Mesenteric fat pad (tissue), 1 donor: Measurements from ENCODE around the gene ROR2. TPM values are rescaled to one million over a fixed set of nuclear protein-coding genes. Genes with fewer than 3 reads are reported as not detected.
"Not testable (repeated sequence)": the region's sequence is repeated elsewhere in the genome, so short reads cannot be mapped to it uniquely, and the experiment has no call there.

Experiments
- DNase-seq: peaks from one replicate; pipeline ENCODE4 v3.0.0-alpha.2; 2020; ENCODE audit warnings: low spot score
- total RNA-seq: library from RNA; stranded (reverse); fragmentation: NEBNext Ultra II Directional; extraction: Animal tissue kit (Norgen Biotek cat#: 25700); gene quantifications from one replicate; pipeline ENCODE4 v1.2.1, GENCODE V29; 2021
- donor health status: DM: yes; HTN: yes; CAD: no.

The ROR2 gene
- total RNA-seq, 1 donor from 2014 or later: 9.5 TPM

DNA sequence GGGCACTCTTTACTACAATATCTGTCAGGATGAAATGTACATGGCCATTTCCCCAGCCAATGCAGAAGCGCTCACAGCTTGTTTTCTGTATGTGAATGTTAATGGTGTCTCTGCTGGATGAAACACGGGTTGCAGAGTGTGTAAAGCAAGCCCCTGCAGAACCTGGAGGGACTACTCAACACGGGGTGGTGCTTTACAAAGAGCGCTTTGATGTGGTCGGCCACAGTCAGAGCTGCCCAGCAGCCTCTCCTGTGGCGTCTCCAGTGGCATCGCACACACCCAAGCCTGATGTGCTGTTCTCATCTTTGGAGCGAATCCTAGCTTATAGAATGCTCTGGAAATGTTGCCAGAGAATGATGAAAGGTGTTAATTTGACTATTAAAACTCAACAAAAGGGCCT, 363.7 kb downstream of the ROR2 start:
- DNase-seq: no peak

DNA sequence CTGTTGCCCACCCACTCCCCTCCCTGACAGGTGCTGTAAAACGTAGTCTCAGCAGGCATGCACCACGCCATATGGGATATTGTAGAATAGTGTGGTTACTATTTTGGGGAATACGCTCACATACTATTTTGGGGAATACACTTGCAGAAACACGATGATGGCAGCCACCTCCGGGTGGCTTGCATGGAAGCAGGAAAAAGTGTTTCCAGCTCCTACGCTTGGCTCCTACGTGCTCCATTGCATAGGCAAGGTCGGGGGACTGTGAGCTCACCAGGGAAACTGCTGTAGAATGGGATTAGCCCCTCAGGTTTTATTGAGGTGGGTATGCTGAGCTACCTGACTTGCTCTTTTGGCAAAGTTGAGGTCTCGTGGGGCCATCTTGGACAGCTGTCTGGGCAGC, 366.1 kb downstream of the ROR2 start:
- DNase-seq: no peak

DNA sequence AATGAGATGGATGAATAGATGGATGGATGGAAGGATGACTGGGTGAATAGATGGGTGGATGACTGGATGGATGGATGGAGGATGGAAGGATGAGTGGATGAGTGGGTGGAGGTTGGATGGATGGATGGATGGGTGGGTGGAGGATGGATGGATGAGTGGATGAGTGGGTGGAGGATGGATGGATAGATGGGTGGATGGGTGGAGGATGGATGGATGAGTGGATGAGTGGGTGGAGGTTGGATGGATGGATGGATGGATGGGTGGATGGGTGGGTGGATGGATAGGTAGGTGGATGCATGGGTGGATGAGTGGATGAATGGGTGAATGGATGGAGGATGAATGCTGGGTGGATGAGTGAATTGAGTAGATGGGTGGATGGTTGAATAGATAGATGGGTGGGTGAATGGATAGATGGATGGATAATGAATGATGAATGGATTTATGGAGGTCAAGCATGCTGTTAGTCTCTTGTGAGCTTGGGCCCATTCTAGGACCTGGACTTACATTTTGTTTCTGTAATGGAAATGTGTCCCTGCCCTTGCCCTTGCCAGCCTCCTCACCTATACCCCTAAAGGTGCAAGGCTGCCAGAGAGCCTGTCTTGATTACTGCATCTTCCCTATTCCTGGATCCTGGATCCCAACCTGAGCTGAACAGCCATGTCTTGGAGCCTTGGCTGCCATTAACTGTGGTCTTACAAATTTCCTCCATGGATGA, 366.7 kb downstream of the ROR2 start:
- DNase-seq: no peak

DNA sequence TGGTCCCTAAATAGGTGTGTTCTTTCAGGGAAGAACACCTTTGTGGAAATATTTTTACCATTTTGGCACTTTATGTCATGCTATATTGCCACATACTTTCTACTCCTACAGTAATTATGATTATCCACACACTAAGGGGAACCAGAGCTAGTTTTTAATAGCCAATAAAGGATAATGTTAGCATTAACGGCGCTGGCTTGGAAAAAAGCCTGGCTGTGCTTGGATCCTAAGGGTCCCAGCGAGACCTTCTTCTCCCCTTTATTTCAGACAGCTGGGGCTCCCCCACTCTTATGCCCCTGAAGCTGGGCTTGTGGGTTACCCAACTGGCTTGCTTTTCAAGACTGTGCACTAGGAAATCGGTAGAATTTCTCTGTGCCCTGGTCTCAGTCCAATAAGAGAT, 367.8 kb downstream of the ROR2 start:
- DNase-seq: no peak

DNA sequence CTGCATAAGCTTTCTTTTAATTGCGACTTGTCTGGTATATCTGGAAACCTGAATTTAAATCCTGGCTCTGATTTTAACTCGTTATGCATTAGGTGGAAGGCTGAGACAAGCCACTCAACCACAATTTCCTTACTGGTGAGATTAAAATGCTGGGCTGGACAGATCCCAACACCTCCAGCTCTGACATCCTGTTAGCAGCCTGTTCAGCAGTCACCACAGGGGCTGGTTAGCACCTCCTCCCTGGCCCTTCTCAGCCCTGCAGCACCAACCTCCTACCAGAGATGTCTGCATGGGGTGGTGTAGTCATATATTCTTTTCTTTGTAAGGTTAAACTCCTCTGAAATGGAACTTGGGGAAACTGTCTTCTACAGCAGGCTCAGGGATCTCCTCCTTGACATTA, 369.9 kb downstream of the ROR2 start:
- no peak for DNase-seq

DNA sequence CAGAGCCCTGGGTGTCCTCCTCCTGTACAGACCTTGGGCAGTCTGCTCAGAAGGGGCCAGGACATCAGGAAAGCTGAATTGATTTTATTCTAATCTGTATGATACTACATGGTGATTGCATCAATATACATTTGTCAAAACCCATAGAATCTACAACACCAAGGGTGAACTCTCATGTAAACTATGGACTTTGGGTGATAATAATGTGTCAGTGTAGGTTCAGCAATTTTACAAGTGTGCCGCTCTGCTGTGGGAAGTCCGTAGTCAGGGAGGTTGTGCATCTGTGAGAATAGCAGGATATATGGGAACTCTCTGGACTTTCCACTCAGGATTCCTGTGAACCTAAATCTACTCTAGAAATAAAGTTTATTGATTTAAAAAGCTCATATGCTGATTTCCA, 371.1 kb downstream of the ROR2 start:
- DNase-seq: no peak

DNA sequence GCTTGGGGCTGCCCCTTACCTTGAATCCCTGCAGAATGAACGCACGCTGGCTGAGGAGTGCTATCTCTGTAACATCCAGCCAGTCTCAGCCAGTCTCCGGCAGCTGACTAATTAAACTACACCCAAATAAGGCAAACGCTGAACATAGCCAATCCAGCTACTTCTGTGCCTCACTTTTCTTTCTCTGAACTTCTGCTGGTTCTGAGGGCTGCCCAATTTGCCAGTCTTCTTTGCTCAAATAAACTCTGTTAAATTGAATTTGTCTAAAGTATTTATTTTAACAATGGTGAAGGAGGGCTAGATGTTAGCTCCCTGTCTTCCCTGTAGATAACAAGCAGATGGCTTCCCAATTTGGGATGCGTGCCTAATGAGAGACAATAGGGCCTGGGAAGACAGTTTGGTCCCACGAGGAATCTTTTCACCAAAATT, 372.4 kb downstream of the ROR2 start:
- DNase-seq: no peak

DNA sequence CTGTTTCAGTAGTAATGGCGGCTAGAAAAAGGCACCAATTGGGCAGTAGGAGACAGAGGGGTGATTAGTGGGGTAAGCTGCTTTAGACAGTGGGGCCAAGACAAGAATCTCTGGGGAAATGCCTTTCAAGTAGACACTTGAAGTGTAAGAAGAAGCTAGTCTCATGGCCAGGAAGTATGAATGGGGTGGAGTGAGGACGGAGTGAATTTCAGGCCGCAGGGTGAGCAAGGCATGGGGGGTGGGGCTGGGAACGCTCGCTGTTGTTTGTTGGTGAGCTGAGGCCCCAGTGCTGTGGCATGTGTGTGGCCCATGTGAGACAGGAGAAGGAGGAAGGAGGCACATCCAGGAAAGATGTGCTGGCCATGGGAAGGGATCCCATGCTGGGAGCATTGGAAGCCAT, 377.2 kb downstream of the ROR2 start:
- DNase-seq: no peak

DNA sequence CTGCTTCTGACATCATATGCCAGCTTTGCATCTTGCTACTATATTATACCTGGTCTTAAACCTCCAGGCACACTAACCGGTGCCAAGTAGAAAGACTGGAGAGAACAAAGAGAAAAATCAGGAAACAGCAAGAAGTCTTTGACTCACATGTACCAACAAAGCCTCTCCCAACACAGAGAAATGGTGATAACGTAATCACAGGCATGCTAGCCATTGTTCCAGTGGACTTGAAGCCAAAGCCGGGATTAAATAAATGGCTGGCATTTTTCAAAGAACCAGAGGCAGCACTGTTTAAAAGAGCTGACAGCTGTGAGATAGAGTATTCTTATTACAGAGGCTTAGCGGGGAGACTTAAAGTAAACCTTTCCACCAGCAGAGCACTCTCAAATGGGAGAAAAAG, 378.0 kb downstream of the ROR2 start:
- no peak for DNase-seq

DNA sequence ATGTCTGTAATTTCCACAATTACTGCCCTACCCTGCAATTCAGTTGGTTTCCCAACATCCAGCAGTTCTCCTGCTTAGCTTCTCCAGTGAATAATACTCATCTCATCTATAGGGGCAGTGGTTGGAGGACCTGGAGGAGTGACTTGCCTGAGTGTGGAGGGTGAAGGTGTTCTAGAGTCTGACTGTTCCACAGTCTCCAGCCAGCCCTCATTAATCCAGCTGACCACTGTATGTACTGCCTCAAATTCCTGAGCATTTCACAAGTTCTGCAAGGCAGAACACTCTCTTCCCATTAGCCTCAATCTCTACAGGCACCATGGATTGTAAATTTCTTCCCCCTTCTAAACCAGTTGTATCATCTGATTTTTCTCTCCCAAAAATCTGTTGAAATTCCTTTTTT, 379.0 kb downstream of the ROR2 start:
- DNase-seq: no peak

DNA sequence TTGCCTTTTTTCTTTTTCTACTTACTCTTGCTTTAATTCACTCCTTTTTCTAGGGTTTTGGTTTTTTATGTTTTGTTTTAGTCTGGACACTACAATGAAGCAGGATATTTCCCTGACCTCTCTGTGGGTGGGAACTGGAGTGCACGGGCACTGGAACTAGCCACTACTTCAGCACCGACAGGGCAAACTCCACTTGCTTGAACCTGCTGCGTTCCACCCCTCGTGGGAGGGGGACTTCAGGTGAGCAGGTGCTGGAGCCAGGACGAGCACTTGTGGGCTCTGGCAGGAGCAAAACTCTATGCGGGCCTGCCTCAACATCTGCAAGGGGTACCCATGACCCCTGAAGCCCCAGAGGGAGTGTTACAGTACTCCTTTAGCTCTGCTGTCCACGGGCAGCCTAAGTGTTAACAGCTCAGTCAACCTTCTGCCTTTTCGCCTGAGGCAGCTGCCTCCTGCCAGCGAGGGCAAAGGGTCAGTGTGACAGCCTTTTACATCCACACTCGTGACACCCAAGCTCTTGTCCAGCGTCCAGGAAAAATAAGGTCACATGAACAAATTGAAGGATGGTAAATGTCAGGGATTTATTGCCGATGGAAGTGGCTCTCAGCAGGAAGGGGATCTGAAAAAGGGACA, 382.3 kb downstream of the ROR2 start:
- DNase-seq: no peak

DNA sequence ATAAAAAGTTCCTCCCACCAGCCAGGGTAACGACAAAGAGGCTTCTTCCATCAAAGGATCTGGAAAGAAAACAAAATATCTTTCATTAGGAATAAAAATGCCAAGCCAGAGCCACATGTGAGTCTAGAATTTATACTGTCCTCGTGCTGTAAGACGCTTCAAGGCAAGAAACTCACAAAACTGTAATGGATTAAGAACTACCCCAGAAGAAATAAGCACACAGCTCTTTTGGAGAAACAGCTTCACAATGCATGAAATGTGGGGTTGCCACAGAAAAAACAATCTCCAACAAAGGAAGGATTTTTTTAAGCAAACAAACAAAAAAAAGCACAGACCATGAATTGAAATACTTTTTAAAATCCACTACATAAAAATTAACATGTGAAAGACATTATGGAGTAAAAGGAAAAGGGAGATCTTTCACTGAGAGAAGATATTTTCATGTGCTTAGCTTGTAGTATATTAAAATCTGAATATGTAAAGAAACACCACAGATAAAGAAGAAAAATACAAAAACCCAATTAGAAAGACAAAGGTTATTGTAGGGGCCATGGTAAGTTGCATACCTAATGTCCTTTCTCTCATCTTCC, 385.9 kb downstream of the ROR2 start:
- DNase-seq: no peak

DNA sequence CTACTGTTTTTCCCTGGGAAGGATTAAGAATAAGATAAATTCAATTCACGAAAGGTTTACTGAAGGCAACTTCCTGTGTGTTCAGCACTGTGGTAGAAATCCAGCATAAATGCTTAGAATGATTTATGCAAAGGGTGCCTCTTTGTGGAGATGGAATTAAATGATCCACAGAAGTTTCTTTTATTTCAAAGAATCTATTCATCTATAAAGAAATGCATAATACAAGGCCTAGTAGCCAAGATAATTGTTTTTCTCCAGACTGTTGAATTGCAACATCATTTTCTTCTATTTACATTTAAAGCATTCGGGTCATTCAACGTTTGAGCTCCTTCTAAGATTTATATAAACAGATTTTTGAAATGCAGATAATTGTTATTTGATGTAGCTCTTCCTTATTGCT, 387.6 kb downstream of the ROR2 start:
- DNase-seq: no peak

DNA sequence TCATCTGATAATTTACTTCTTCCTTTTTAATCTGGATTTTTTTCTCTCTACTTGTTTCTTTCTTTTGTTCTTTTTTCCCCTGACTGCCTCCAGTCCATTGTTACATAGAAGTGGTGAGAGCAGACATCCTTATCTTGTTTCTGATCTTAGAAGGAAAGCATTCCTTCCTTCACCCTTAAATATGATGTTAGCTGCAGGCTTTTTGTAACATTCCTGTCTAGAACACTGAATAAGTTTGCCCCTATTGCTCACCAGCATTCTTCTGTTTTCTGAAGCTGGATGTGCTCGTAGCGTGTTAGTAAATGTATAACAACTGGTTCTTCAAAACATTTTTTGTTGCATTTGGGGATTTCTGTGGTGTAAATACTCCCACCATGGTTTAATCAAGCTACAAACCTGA, 389.7 kb downstream of the ROR2 start:
- DNase-seq: no peak

DNA sequence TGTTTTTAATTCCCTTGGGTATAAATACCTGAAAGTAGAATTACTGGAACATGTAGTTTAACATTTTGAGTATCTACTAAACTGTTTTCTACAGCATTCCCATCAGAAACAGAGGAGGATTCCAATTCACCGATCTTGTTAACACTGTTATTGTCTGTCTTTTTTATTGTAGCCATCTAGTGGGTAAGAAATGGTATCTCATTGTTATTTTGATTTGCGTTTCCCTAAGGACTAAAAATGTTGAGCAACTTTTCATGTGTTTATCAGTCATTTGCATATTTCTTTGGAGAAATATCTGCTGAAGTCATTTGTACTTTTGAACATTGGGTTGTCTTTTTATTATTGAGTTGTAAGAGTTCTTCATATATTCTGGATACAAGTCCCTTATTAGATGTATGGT, 391.1 kb downstream of the ROR2 start:
- no peak for DNase-seq

DNA sequence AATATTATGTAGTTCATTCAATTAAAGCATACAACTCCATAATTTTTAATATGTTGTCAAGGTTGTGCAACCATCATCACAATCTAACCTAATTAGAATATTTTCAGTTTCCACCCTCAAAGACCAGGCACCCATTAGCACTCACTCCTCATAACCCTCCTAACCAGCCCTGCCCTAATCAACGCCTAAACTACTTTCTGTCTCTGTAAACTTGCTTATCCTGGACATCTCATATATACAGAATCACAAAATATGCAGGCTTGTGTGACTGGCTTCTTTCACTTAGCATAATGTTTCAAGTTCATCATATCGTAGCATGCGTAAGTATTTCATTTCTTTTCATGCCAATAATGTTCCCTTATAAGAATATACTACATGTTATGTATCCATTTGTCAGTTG, 391.6 kb downstream of the ROR2 start:
- no peak for DNase-seq

DNA sequence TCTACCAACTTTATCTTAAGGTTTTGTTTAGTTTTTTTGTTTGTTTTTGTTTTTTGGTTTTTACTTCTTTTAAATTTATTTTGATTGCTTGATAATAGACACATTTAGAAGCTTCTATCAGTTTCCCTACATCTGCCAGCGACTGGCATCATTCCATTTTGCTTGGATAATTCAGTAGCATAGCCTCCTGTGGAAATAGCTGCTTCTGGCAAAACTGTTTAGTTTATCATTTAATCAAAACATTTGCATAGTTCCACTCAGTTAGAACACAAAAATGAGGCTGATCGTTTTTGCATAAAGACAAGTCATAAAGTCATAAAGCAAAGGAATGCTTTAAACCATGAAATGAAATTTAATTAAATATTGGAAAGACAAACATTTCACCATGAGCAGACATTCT, 392.7 kb downstream of the ROR2 start:
- DNase-seq: no peak

DNA sequence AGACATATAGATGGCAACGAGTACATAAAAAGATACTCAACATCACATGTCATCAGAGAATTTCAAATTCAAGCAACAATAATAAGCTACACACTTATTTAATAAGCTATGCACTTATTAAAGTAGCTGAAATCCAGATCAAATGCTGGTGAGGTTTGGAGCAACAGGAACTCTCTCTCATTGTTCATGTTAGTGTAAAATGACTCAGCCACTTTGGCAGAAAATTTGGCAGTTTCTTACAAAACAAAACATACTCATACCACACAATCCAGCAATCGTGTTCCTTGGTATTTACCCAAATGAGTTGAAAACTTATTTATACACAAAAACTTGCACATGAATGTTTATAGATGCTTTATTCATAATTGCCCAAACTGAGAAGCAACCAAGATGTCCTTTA, 394.9 kb downstream of the ROR2 start:
- DNase-seq: no peak

DNA sequence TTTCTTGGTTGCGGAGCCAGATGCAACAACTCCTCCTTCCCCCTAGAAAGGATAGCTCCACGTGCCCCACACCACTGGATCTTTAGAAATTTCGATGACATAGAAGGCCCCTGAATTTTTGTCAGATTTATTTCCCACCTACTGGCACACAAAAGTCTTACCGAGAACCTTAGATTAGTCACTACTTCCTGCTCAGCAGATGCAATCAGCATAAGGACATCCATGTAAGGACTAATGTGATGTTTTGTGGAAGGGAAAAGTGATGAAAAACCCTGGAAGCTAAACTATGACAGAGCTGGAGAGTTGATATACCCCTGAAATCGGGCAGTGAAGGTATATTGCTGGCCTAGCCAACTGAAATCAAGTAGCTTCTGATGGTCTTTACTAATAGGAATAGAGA, 400.9 kb downstream of the ROR2 start:
- no peak for DNase-seq

DNA sequence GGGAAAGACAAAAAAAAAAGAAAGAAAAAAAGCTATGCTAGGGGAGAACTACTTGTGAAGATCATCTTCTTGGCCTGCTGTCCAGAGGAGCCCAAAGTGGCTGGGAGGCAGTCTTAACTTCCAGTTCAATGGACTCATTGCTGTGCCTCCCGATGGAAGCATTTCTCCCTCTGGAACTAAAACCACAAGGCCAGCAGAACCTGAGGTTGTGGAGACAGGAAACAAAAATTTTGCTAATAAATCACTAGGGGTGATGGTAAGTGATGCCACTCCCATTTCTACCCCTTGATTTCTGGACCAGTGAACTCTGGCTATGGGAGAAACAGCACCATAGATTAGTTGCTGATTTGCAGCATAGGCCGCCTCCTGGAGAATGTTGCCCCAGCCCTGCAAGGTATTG, 402.9 kb downstream of the ROR2 start:
- DNase-seq: no peak

DNA sequence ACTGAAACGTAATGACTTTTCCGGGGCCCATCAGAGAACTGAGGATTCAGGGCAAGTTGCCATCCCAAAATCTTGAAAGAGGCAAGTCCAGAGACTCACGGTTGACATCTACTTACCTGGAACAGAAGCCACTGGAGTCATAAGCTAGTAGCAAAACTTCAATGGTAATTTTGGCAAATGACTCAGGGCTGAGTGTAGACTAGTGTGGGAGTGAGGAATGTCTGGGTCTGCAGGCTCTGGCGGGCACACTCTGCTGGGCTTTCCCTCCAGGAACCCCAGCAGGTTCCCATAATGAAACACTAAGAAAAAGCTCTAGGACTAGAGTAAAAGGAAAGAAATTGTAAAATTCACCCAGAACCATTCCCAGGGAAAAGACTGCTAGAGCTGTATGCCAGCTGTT, 403.5 kb downstream of the ROR2 start:
- no peak for DNase-seq

DNA sequence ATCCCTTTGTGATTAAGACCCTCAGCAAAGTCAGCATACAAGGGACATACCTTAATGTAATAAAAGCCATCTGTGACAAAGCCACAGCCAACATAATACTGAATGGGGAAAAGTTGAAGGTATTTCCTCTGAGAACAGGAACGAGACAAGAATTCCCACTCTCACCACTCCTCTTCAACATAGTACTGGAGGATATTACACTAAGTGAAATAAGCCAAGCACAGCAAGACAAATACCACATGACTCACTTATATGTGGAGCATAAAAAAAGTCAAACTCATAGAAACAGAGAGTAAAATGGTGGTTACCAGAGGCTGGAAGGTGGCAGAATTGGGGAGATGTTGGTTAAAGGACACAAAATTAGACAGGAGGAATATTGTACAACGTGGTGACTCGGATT, 408.3 kb downstream of the ROR2 start:
- DNase-seq: no peak

DNA sequence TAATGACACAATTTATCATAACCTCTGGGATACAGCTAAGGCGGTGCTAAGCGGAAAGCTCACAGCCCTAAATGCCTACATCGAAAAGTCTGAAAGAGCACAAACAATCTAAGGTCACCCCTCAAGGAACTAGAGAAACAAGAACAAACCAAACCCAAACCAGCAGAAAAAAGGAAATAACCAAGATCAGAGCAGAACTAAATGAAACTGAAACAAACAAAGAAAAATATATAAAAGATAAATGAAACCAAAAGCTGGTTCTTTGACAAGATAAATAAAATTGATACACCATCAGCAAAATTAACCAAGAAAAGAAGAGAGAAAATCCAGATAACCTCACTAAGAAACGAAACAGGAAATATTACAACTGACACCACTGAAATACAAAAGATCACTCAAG, 409.5 kb downstream of the ROR2 start:
- DNase-seq: not testable (repeated sequence)
